ENCODE measurements around the gene RHOH. TPM values are rescaled to one million over a fixed set of nuclear protein-coding genes. Genes with fewer than 3 reads are reported as not detected.
A peak's percentile ranks its signal among the peaks of the same experiment; 100 is the strongest.

RHOH gene
- total and polyA plus RNA-seq, 10 of the 15 experiments (the other 5 are each of a cell fraction or from before 2014, with no cell fraction given): 46.5 to 120 (median 57.9) TPM

- TF ChIP-seq NKRF (conservative IDR thresholded peaks at IDR 0.05): no peak
- no peak for TF ChIP-seq NR2C1 (IDR thresholded peaks at IDR 0.05)
- peak; percentile 15; the same call in 1 of the 2 replicates for TF ChIP-seq ZNF384 (IDR thresholded peaks at IDR 0.05; ENCODE audit: borderline replicate concordance, low read depth, low read length)
- TF ChIP-seq ZBTB11 (CRISPR knock-in tag; IDR thresholded peaks at IDR 0.05): no peak
- no peak for TF ChIP-seq SREBF1 (IDR thresholded peaks at IDR 0.05; ENCODE audit: low read length)
- TF ChIP-seq CBX5 (IDR thresholded peaks at IDR 0.05; ENCODE audit: low read depth): no peak
- 0 out of 2 replicates have a peak, but pooled peaks have one; percentile 47 for TF ChIP-seq GABPA (IDR thresholded peaks at IDR 0.05; ENCODE audit: low read depth)
- no peak for TF ChIP-seq MAX (IDR thresholded peaks at IDR 0.05; ENCODE audit: low read depth, low read length)
- no peak for TF ChIP-seq ATF3 (IDR thresholded peaks at IDR 0.05; ENCODE audit: borderline replicate concordance, extremely low read depth, low read depth, low read length)
- no peak for TF ChIP-seq SRF (IDR thresholded peaks at IDR 0.05; ENCODE audit: low read depth in 2 of 2, low read length in 2 of 2)
- TF ChIP-seq RUNX3 (IDR thresholded peaks at IDR 0.05; ENCODE audit: low read length): peak; percentile 90
- TF ChIP-seq BHLHE40 (IDR thresholded peaks at IDR 0.05; ENCODE audit: borderline replicate concordance in 1 of 2, low read depth in 2 of 2, low read length in 1 of 2): peak; percentile 48 to 63; a peak in 3 of 4 replicates
- TF ChIP-seq TCF12 (IDR thresholded peaks at IDR 0.05; ENCODE audit: low read depth, low read length): 0 out of 2 replicates have a peak, but pooled peaks have one; percentile 3
- 0 out of 2 replicates have a peak, but pooled peaks have one; percentile 41 for TF ChIP-seq RAD51 (IDR thresholded peaks at IDR 0.05)
- TF ChIP-seq ZBTB33 (IDR thresholded peaks at IDR 0.05): no peak
- TF ChIP-seq POLR2AphosphoS2 (IDR thresholded peaks at IDR 0.05; ENCODE audit: low read depth, low read length): no peak
- TF ChIP-seq POLR2AphosphoS5 (IDR thresholded peaks at IDR 0.05; ENCODE audit: low read length): peak; percentile 70; the same call in 1 of the 2 replicates
These were observed 10.8 kb upstream of the RHOH start (continued) for GRCh38 chr4:40185830-40186664.

All from GM12878 (cell line).